Epidermal melanocyte (primary cell): ENCODE data around the gene REPS1.
"Not testable (repeated sequence)": the region's sequence is repeated elsewhere in the genome, so short reads cannot be mapped to it uniquely, and the experiment has no call there.

Experiments
- DNase-seq: peaks from one replicate; pipeline ENCODE4 v3.0.0; 2011; ENCODE audit warnings: low spot score; ENCODE audit not compliant: insufficient read length

REPS1 gene

GRCh38 chr6:138971601-138972000 lies 16.5 kb downstream of the REPS1 start:
- DNase-seq, result no peak

DNA sequence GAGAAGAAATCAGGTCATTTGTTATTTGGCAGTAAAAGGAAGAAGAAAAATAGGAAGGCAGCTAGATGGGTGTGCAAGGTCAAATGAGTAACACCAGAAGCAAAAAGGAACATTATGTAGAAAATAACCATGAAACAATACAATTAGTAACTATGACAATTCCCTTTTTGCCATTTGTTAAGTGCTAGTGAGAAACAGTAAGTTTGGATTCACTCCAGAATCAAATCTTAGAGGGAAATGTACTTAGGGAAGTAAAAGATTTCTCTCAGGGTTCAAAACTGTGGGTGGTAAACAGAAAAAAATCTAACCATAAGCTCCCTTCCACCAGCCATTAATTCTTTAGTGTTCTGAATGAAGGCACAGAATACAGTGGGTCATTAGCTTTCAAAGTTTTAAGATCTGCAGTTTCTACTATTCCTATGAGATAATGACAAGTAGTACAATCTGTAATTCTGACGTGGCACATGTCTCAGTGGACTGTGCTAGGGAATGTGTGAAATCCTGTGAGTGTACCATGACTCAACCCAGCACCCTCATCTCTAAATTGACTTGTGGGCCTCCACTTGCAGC lies 17.1 kb downstream of the REPS1 start:
- no peak for DNase-seq

DNA sequence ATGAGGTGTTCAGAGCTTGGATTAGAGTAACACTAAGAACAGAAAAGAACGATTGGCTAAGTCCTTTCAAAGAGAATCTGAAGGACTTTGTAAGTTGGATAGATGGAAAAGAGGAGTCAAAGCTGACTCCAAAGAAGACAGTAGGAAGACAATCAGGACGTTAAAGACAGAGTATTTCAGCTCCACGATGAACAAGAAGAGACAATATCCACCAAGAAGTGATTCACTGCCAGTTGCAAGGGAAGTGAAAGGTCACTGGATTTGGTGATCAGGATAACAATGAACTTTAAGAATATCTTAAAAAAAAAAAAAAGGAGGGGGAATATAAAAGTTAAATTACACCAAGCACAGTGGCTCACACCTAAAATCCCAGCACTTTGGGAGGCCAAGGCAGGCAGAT lies 17.9 kb downstream of the REPS1 start:
- DNase-seq, result no peak

- DNase-seq, result no peak
These were observed 21.2 kb downstream of the REPS1 start for GRCh38 chr6:138966870-138967269.

DNA sequence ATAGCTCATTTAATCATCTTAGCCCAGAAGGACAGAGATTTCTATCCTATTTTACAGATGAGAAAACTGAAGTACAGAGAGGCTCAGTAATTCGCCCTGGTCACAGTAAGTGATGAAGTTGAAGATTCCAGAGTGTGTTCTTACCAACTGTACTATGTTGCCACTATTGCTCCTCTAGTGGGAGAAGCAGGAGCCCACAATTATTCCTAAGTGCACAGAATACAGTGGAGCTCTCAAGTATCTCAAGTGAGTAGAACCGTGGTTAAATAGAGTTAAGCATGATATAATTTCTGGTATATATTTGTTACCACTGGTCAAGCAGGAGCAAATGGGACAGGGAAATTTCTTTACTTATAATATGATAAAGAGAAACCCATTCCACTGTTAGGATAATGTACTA lies 22.1 kb downstream of the REPS1 start:
- DNase-seq, result no peak

GRCh38 chr6:138965291-138965874 lies 22.7 kb downstream of the REPS1 start:
- no peak for DNase-seq

GRCh38 chr6:138964012-138964411 lies 24.0 kb downstream of the REPS1 start:
- DNase-seq, result no peak

DNA sequence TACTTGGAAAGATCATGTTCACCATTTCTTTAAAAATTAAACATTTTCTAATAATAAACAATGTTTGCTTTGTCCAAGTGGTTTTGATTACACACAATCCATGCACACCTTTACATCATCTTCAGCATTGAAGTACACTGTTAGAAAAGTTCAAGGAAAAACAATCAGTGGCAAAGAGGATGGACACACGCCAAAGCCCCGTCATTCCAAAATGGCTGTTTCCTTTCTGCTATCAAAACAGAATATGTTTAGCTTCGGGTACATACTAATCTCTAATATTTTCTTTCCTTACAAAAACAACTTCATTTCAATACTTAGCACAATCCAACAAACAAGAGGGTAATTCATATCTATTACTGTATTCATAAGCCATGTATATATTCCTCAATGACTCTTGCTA lies 24.5 kb downstream of the REPS1 start:
- DNase-seq, result no peak

- DNase-seq, result no peak
These were observed 24.9 kb downstream of the REPS1 start for GRCh38 chr6:138963119-138963518.

DNA sequence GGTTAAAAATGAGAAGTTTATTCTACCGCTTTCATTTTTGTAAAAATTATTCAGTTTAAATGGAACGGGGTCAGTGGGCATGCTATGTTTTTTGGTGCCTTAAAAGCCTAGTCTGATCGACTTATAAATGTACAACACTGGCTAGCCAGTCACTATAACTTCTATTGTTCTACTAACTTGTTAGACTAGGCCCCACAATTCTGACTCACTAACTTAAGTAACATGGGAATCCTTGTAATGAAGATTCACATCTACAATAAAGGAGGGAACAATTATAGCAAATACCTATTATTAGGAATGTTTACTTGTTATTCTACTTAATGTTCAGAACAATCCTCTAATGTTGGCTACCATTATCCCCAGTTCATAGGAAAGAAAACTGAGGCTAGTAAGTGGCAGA lies 28.5 kb downstream of the REPS1 start:
- DNase-seq, result no peak

DNA sequence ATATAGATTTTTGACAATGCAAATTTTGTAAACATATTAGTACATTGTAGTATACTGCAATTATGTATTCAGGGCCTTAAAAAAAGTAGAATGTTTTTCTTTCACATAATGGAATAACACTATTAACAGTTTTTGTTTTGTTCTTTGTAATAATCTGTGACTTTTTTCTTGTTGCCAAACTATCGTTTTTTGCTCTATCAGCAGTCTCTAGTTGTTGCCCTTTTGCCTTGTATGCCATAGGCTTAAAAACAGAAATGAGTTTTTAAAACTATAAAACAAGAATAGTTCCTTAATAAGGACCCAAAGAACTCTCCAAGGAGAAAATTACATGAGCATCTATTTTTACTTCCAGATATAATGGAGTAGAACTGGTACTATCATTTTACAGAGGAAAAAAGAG lies 29.5 kb downstream of the REPS1 start:
- no peak for DNase-seq

DNA sequence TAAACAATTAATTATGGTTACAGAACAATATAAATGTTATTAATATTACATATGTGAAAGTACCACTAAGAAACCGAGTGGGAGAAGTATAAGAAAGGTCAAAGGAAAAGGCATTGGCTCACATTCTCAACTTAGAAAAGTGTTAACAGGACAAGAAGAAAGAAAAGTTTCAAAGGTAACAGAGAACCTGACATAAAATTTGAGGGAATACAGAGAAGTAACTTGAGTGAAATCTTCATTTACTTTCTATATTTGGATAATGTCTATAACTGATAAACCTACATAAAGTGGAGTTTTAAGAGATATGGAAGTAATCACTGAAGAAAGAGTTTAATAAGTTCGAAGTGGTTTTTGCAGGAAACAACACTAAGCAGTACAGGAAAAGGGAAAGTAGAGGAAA lies 30.1 kb downstream of the REPS1 start:
- DNase-seq, result no peak

GRCh38 chr6:138957484-138957883 lies 30.6 kb downstream of the REPS1 start:
- DNase-seq, result no peak

DNA sequence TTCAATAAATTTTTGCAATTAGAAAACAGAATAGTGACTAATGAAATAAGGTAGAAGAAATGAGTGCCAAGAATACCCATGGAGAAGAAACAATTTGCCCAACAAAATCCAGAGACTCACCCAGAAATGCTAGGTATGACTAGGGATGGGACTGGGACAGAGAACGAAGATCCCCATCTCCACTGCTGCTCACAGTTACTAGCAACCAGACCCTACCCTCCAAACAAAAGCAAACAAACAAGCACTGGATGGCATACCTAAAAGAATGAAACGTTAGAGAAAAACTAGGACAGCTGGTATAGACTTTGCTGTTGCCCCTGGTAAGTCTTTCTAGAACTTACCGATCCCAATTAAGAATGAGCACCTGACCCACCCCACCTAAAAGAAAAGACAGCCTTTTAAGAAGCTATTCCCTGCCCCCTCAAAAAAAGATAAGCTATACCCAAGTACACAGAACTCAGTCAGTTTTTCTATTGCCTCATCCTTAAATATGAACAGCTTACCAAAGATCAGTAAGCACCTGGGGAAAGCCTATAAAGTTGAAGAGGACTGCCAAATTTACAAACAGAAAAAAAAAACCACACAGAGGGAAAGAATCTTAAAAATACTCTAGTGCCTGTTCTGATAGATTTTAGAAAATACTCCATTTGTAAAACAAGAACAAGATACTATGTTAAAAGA lies 31.7 kb downstream of the REPS1 start:
- DNase-seq, result no peak

DNA sequence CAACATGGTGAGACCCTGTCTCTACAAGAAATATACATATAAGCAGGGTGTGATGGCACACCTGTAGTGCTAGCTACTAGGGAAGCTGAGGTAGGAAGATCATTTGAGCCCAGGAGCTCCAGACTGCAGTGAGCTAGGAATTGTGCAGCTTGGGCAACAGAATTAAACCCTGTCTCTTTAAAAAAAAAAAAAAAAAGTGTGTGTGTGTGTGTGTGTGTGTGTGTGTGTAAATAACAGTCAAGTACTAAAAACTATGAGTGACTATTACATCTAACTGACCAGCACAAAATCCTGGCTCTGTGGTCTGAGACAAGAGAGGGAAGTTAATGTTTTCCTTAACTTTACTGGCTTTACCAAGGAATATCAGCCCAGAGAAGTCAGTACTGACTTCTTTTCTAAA lies 32.8 kb downstream of the REPS1 start:
- no peak for DNase-seq

GRCh38 chr6:138953451-138953850 lies 34.6 kb downstream of the REPS1 start:
- no peak for DNase-seq

GRCh38 chr6:138948546-138949179 lies 39.4 kb downstream of the REPS1 start:
- no peak for DNase-seq

GRCh38 chr6:138948004-138948403 lies 40.0 kb downstream of the REPS1 start:
- no peak for DNase-seq

GRCh38 chr6:138945354-138945753 lies 42.7 kb downstream of the REPS1 start:
- DNase-seq, result no peak

GRCh38 chr6:138944412-138944811 lies 43.6 kb downstream of the REPS1 start:
- DNase-seq, result no peak

- peak; percentile 17 for DNase-seq
These were observed 44.9 kb downstream of the REPS1 start for GRCh38 chr6:138943089-138943625.

GRCh38 chr6:138936873-138937272 lies 51.2 kb downstream of the REPS1 start:
- not testable (repeated sequence) for DNase-seq
